ENCODE measurements around the gene PPP6R2. TPM values are rescaled to one million over a fixed set of nuclear protein-coding genes. Genes with fewer than 3 reads are reported as not detected.
A peak's percentile ranks its signal among the peaks of the same experiment; 100 is the strongest.

The PPP6R2 gene
- total and polyA plus RNA-seq, 2 donors (not counting 1 experiment from before 2014, with no cell fraction given): 19.7 to 44.4 TPM

- Histone ChIP-seq H3K27me3 (ENCODE audit: control insufficient read depth, insufficient read depth, low read length) (peaks cover 32% of the 10 kb centered on the region), H2AFZ (ENCODE audit: low read length) (no peak within 1 kb of the TSS)
- DNase-seq (ENCODE audit: low read depth in 2 of 2): peak in 1 of 2 donors; percentile 31
Measured at GRCh38 chr22:50481440-50482106, 138.4 kb downstream of the PPP6R2 start, which contains the start of gene ADM2. Gene ADM2, plus strand, starts transcription at chr22:50481543. Its CDS starts 305 bp downstream, at chr22:50481848.

GRCh38 chr22:50482107-50483074, 139.3 kb downstream of the PPP6R2 start:
- Histone ChIP-seq H3K4me2 (ENCODE audit: extremely low read depth, insufficient read depth, low read length) (peak overlapping the region; percentile 25), H2AFZ (ENCODE audit: low read length) (no peak overlapping the region), H3K4me3 (replicated peaks in 1 of 4; ENCODE audit: control extremely low read depth in 1 of 4, insufficient read depth in 1 of 4, low read depth in 3 of 4, low read length in 4 of 4) (peak overlapping the region in 3 of 4 experiments; percentile 17 to 70 (median 60)), H4K20me1 (ENCODE audit: control insufficient read depth, extremely low read depth, insufficient read depth, low read length) (no peaks in the 10 kb centered on the region), H3K36me3 (ENCODE audit: control insufficient read depth, insufficient read depth, low read length) (no peaks in the 10 kb centered on the region), H3K27ac (ENCODE audit: insufficient read depth, low read length) (no peak overlapping the region), H3K4me1 (ENCODE audit: control insufficient read depth, extremely low read depth, insufficient read depth, low read length) (no peaks in the 10 kb centered on the region), H3K9me3 (ENCODE audit: control insufficient read depth, insufficient read depth, low read depth, low read length) (no peaks in the 10 kb centered on the region), H3K79me2 (ENCODE audit: control insufficient read depth, insufficient read depth, low read length) (no peaks in the 10 kb centered on the region), H3K27me3 (ENCODE audit: control insufficient read depth, insufficient read depth, low read length) (peaks cover 32% of the 10 kb centered on the region), H3K9ac (ENCODE audit: insufficient read depth, low read length) (no peak overlapping the region)
- TF ChIP-seq CTCF (conservative IDR thresholded peaks at IDR 0.05 in 1 of 2, IDR thresholded peaks at IDR 0.05 in 1 of 2; ENCODE audit: low read depth in 1 of 2, low read length in 2 of 2) (no peak), EZH2 (IDR thresholded peaks at IDR 0.05; ENCODE audit: low read length, missing control alignments) (peak; percentile 86)
- DNase-seq (ENCODE audit: low read depth in 2 of 2): no peak

More at GRCh38 chr22:50481440-50482106, 138.4 kb downstream of the PPP6R2 start, which contains the start of gene ADM2:
- H4K20me1 ChIP-seq (ENCODE audit: control insufficient read depth, extremely low read depth, insufficient read depth, low read length): no peaks in the 10 kb centered on the region
- H3K27ac ChIP-seq (ENCODE audit: insufficient read depth, low read length): no peak within 1 kb of the TSS
- H3K9me3 ChIP-seq (ENCODE audit: control insufficient read depth, insufficient read depth, low read depth, low read length): no peaks in the 10 kb centered on the region
- no peaks in the 10 kb centered on the region for H3K4me1 ChIP-seq (ENCODE audit: control insufficient read depth, extremely low read depth, insufficient read depth, low read length)
- TF ChIP-seq EZH2 (IDR thresholded peaks at IDR 0.05; ENCODE audit: low read length, missing control alignments) (no peak), CTCF (conservative IDR thresholded peaks at IDR 0.05 in 1 of 2, IDR thresholded peaks at IDR 0.05 in 1 of 2; ENCODE audit: low read depth in 1 of 2, low read length in 2 of 2) (no peak)
- no peaks in the 10 kb centered on the region for H3K79me2 ChIP-seq (ENCODE audit: control insufficient read depth, insufficient read depth, low read length)
- peak within 1 kb of the TSS in 3 of 4 experiments; percentile 17 to 70 (median 60) for H3K4me3 ChIP-seq (replicated peaks in 1 of 4; ENCODE audit: control extremely low read depth in 1 of 4, insufficient read depth in 1 of 4, low read depth in 3 of 4, low read length in 4 of 4)
- H3K4me2 ChIP-seq (ENCODE audit: extremely low read depth, insufficient read depth, low read length): peak within 1 kb of the TSS; percentile 25
- no peaks in the 10 kb centered on the region for H3K36me3 ChIP-seq (ENCODE audit: control insufficient read depth, insufficient read depth, low read length)
- no peak within 1 kb of the TSS for H3K9ac ChIP-seq (ENCODE audit: insufficient read depth, low read length)

- Histone ChIP-seq H3K4me1 (ENCODE audit: control insufficient read depth, extremely low read depth, insufficient read depth, low read length) (no peaks in the 10 kb centered on the region), H3K9ac (ENCODE audit: insufficient read depth, low read length) (no peak overlapping the region), H2AFZ (ENCODE audit: low read length) (no peak overlapping the region), H3K4me3 (replicated peaks in 1 of 4; ENCODE audit: control extremely low read depth in 1 of 4, insufficient read depth in 1 of 4, low read depth in 3 of 4, low read length in 4 of 4) (peak overlapping the region in 1 of 4 experiments; percentile 27), H3K27me3 (ENCODE audit: control insufficient read depth, insufficient read depth, low read length) (peaks cover 32% of the 10 kb centered on the region), H3K27ac (ENCODE audit: insufficient read depth, low read length) (no peak overlapping the region), H3K9me3 (ENCODE audit: control insufficient read depth, insufficient read depth, low read depth, low read length) (no peaks in the 10 kb centered on the region), H4K20me1 (ENCODE audit: control insufficient read depth, extremely low read depth, insufficient read depth, low read length) (no peaks in the 10 kb centered on the region), H3K79me2 (ENCODE audit: control insufficient read depth, insufficient read depth, low read length) (no peaks in the 10 kb centered on the region), H3K36me3 (ENCODE audit: control insufficient read depth, insufficient read depth, low read length) (no peaks in the 10 kb centered on the region), H3K4me2 (ENCODE audit: extremely low read depth, insufficient read depth, low read length) (no peak overlapping the region)
- TF ChIP-seq EZH2 (IDR thresholded peaks at IDR 0.05; ENCODE audit: low read length, missing control alignments) (no peak), CTCF (conservative IDR thresholded peaks at IDR 0.05 in 1 of 2, IDR thresholded peaks at IDR 0.05 in 1 of 2; ENCODE audit: low read depth in 1 of 2, low read length in 2 of 2) (no peak)
- DNase-seq (ENCODE audit: low read depth in 2 of 2): no peak
Measured at GRCh38 chr22:50483106-50483505, 140.0 kb downstream of the PPP6R2 start.
